Measurements from ENCODE around the gene PTGES3.

PTGES3 gene

DNA sequence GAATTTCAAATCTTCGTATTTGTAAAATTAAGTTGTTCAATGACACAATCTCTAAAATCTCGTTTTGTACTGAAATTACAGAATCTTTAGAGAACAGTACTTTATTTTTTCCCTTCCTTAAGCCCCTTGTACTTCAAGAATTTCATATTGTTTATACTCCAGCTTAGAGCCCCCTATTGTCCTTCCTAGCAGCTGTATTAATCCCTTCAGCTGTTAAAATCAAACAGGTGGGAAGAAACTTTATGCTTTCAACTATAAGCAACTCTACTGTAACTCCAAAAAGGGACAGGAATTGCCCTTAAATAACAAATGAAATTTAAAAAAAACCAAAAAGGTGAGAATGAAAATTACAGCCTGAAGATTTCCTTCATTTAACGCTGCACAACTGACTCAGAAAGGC lies 35.3 kb upstream of the PTGES3 start:
- no peaks in the 10 kb centered on the region for H3K9me3 ChIP-seq (ENCODE audit: control insufficient read depth, insufficient read depth, low read depth, low read length)
- no peak for TF ChIP-seq ATF2 (tag by site-specific recombination; IDR thresholded peaks at IDR 0.05; ENCODE audit: low read depth)
- no peak for TF ChIP-seq ZNF155 (tag by site-specific recombination; IDR thresholded peaks at IDR 0.05)
- TF ChIP-seq ZNF518A (tag by site-specific recombination; conservative IDR thresholded peaks at IDR 0.05; ENCODE audit: low read depth) = no peak
- no peak for TF ChIP-seq ZNF248 (tag by site-specific recombination; IDR thresholded peaks at IDR 0.05)
- TF ChIP-seq PBX3 (CRISPR knock-in tag; IDR thresholded peaks at IDR 0.05) = no peak
- TF ChIP-seq OSR2 (tag by site-specific recombination; IDR thresholded peaks at IDR 0.05) = no peak
- TF ChIP-seq ZNF555 (tag by site-specific recombination; conservative IDR thresholded peaks at IDR 0.05) = no peak
- TF ChIP-seq ZNF549 (tag by site-specific recombination; IDR thresholded peaks at IDR 0.05) = no peak
- TF ChIP-seq SCRT1 (tag by site-specific recombination; IDR thresholded peaks at IDR 0.05; ENCODE audit: borderline replicate concordance) = 0 out of 2 replicates have a peak, but pooled peaks have one; percentile 46
- TF ChIP-seq ZSCAN16 (tag by site-specific recombination; IDR thresholded peaks at IDR 0.05) = no peak
- TF ChIP-seq ZNF704 (tag by site-specific recombination; IDR thresholded peaks at IDR 0.05) = no peak
- peak; percentile 86 for TF ChIP-seq SCRT2 (tag by site-specific recombination; IDR thresholded peaks at IDR 0.05)
- TF ChIP-seq ZXDB (tag by site-specific recombination; IDR thresholded peaks at IDR 0.05) = no peak
- no peak for TF ChIP-seq PRDM1 (tag by site-specific recombination; IDR thresholded peaks at IDR 0.05)
- TF ChIP-seq ZNF664 (tag by site-specific recombination; IDR thresholded peaks at IDR 0.05) = no peak
- no peak for TF ChIP-seq BCL11A (tag by site-specific recombination; IDR thresholded peaks at IDR 0.05; ENCODE audit: low read depth)
- no peak for TF ChIP-seq ZNF366 (tag by site-specific recombination; conservative IDR thresholded peaks at IDR 0.05)
- no peak for TF ChIP-seq ZNF274 (IDR thresholded peaks at IDR 0.05; ENCODE audit: low read length)
- TF ChIP-seq ZNF274 (tag by site-specific recombination; IDR thresholded peaks at IDR 0.05; ENCODE audit: borderline replicate concordance) = no peak
- peak overlapping the region; percentile 73 for H3K4me3 ChIP-seq (ENCODE audit: low read depth, low read length)
- POLR2A ChIA-PET = interaction anchor here (1.3 to 5.1 kb wide), 3 partner anchors 35 to 87 kb away, joined by 3 to 63 read pairs (median 6); partner anchors contain the start of gene PTGES3
- CTCF ChIA-PET = interaction anchor here (0.6 to 2.0 kb wide), 4 partner anchors 23 to 87 kb away, joined by 3 to 8 read pairs (median 3); no protein-coding TSS in a partner anchor
- peaks cover 10% of the 10 kb centered on the region; the same call in 1 of the 2 replicates for H3K4me1 ChIP-seq (ENCODE audit: control insufficient read depth, insufficient read depth, low read length)
- peak overlapping the region; percentile 99; the same call in 1 of the 2 replicates for H3K27ac ChIP-seq (ENCODE audit: extremely low read depth, low read depth, low read length)
- H3K36me3 ChIP-seq (ENCODE audit: control insufficient read depth in 2 of 2, insufficient read depth in 1 of 2, low read length in 2 of 2) = peaks cover 20 to 73% of the 10 kb centered on the region in 2 experiments; a peak in 2 of 3 replicates
